IPS-15b (cell line): ENCODE measurements around the gene TPST2.
A peak's percentile ranks its signal among the peaks of the same experiment; 100 is the strongest.

Experiments used
- H3K27me3 ChIP-seq: one replicate; pipeline ENCODE4 v1.6.1; 2013; ENCODE audit warnings: low read length; ENCODE audit not compliant: control insufficient read depth, insufficient read depth
- H3K36me3 ChIP-seq: one replicate; pipeline ENCODE4 v1.6.1; 2013; ENCODE audit warnings: low read length; ENCODE audit not compliant: control insufficient read depth, insufficient read depth
- H3K4me1 ChIP-seq: one replicate; pipeline ENCODE4 v1.6.1; 2013; ENCODE audit warnings: mild to moderate bottlenecking, low read length; ENCODE audit not compliant: control insufficient read depth, insufficient read depth
- H3K4me3 ChIP-seq: one replicate; pipeline ENCODE4 v1.5.1; 2013; ENCODE audit warnings: low read depth, low read length
- H3K9ac ChIP-seq: one replicate; pipeline ENCODE4 v1.6.1; 2013; ENCODE audit warnings: low read depth, mild to moderate bottlenecking, low read length
- H3K9me3 ChIP-seq: one replicate; pipeline ENCODE4 v1.6.1; 2013; ENCODE audit warnings: mild to moderate bottlenecking, low read length; ENCODE audit not compliant: control insufficient read depth, insufficient read depth

Gene TPST2

DNA sequence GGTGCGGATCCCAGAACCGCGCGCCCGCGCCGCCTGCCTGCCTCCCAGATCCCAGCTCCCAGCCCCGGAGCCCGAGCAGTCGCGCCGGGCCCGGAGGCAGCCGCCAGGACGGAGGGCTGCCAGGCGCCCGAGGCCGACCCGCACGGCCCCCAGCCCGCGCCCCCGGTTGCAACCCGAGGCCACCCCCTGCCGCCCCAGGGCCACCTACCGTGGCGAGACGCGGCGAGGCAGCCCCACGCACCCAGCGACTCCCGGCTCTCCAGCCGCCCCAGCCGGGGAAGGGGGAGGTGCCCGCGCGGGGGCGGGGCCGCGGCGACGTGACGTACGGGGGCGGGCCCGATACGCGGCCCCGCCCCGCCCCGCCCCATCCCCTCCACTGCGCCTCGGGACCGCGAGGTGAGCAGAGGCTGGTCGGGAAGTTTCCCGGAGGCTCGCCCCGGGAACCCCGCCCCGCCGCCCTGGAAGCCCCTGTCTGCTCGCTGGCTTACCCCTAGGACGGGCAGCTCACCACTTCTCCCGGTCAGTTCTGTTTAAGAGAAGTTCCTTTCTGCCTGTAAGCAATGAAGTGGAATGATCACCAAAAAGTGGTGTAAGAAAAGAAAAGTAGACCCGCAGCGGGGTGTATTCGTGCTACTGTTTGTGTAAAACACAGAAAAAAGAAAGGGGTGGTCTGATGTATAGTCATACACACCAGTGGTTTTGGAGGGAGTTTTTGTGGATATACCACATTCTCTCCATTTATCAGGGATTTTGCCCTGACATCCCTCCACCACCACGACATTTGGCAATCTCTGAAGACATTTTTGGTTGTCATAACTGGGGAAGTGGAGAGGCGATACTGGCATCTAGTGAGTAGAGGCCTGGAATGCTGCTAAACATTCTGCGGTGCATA, at the start of gene TPST2:
Gene TPST2 (minus strand): TSS at position 288 of the 892 bp plus-strand sequence. CDS start 48,502 bp downstream, outside the sequence.
- H3K9me3 ChIP-seq = no peaks in the 10 kb centered on the region
- H3K4me1 ChIP-seq = peaks cover 6% of the 10 kb centered on the region
- peaks cover 11% of the 10 kb centered on the region for H3K36me3 ChIP-seq
- peak within 1 kb of the TSS; percentile 85 for H3K9ac ChIP-seq
- no peaks in the 10 kb centered on the region for H3K27me3 ChIP-seq
- H3K4me3 ChIP-seq = peak within 1 kb of the TSS; percentile 92

DNA sequence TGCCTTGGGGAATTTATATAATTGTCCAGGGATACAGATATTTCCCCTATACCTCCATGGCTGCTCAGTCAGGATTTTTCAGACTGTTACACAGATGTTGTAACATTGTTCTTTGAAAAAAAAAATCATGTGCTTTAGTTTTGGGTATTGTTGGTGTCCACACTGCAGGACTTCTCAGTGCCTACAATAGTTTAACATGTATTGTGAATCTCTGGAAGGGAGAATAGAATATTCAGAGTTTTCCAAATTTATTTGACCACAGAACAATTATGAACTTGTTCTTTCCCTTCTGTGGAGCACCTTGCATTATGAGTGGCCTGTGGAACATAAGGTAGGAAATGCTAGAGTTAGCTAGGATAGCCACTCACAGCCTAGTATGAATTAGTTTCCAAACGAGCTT, 46.4 kb upstream of the TPST2 start:
- Histone ChIP-seq H3K4me1 (peaks cover 8% of the 10 kb centered on the region), H3K36me3 (no peaks in the 10 kb centered on the region), H3K9ac (no peak overlapping the region), H3K9me3 (no peaks in the 10 kb centered on the region), H3K4me3 (no peak overlapping the region), H3K27me3 (no peaks in the 10 kb centered on the region)

DNA sequence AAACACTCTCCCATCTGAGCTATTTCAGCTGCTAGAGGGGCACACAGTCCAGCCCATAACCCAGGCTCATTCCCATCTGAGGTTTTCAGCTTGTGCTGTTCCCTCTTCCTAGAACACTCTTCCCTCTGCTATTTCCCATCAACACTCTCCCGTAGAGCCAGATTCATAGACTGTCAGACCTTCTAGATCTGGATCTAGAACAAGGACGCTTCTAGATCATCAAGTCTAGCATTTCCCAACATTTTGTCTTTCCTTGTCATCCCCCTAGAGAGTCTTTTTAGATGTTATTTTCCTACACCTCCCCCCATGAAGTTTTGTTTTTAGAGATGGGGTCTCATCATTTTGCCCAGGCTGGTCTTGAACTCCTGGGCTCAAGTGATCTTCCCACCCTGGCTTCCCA, 45.2 kb upstream of the TPST2 start:
- H3K4me1 ChIP-seq = no peaks in the 10 kb centered on the region
- H3K27me3 ChIP-seq = no peaks in the 10 kb centered on the region
- H3K9me3 ChIP-seq = no peaks in the 10 kb centered on the region
- H3K9ac ChIP-seq = no peak overlapping the region
- H3K36me3 ChIP-seq = no peaks in the 10 kb centered on the region
- no peak overlapping the region for H3K4me3 ChIP-seq

DNA sequence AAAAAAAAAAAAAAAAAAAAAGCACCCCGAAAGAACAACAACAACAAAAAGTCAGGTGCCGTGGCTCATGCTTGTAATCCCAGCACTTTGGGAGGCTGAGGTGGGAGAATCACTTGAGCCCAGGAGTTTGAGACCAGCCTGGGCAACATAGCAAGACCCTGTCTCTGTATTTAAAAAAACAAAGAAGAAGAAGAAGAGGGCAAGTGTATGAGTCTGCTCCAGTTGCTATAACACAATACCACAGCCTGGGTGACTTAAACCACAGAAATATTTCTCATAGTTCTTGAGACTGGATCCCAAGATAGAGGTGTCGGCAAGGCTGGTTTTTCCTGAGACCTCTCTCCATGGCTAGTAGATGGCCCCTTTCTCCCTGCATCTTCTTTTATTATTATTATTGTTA, 44.3 kb upstream of the TPST2 start:
- Histone ChIP-seq H3K9ac (no peak overlapping the region), H3K27me3 (no peaks in the 10 kb centered on the region), H3K4me1 (no peaks in the 10 kb centered on the region), H3K4me3 (no peak overlapping the region), H3K36me3 (no peaks in the 10 kb centered on the region), H3K9me3 (no peaks in the 10 kb centered on the region)

DNA sequence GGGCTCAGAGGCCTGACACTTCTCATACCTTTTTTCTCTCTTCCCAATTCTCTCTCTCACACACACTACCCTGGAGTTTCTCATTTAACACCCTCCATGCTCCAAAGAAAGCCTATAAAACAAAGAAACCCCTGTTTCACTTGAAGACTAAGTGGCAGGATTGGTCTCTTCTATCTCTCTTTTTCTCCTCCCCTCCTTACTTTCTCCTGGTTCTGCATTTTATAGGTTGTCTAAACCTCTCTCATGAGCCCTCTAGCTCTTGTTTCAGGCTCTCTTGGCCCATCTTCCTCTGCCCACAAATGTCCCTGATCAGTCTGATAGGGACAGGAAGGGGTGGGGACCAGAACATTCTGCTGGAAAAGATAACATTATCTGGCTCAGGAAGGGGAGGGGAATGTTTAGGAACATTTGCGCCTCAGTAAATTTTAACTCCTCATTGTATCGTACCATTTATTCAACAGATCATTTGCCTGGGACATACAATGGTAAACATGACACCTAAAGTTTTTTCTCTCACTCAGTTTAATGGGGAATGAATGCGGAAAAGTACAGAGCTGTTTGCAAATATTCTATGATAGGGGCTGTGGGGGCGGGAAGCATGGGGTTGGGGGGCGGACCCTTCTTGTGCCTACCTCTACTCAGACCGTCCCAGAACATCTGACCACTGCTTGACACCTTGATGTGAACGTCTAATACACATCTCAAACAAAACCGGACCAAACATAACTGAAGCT, 42.7 kb upstream of the TPST2 start:
- Histone ChIP-seq H3K9ac (no peak overlapping the region), H3K4me3 (no peak overlapping the region), H3K9me3 (no peaks in the 10 kb centered on the region), H3K4me1 (no peaks in the 10 kb centered on the region), H3K27me3 (peaks cover 2% of the 10 kb centered on the region), H3K36me3 (peaks cover 2% of the 10 kb centered on the region)

DNA sequence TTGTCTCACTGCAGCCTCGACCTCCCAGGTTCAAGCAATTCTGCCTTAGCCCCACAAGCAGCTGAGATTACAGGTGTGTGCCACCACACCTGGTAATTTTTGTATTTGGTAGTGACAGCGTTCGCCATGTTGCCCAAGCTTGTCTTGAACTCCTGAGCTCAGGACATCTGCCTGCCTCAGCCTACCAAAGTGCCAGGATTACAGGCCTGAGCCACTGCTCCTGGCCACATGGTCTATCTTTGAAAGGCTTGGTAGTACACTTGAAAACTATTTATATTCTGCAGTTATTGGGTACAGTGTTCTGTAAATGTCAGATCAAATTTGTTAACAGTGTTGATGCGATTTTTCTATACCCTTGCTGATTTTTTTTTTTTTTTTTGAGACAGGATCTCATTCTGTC, 41.4 kb upstream of the TPST2 start:
- Histone ChIP-seq H3K27me3 (peaks cover 2% of the 10 kb centered on the region), H3K36me3 (peaks cover 2% of the 10 kb centered on the region), H3K4me3 (no peak overlapping the region), H3K9me3 (no peaks in the 10 kb centered on the region), H3K9ac (no peak overlapping the region), H3K4me1 (no peaks in the 10 kb centered on the region)

DNA sequence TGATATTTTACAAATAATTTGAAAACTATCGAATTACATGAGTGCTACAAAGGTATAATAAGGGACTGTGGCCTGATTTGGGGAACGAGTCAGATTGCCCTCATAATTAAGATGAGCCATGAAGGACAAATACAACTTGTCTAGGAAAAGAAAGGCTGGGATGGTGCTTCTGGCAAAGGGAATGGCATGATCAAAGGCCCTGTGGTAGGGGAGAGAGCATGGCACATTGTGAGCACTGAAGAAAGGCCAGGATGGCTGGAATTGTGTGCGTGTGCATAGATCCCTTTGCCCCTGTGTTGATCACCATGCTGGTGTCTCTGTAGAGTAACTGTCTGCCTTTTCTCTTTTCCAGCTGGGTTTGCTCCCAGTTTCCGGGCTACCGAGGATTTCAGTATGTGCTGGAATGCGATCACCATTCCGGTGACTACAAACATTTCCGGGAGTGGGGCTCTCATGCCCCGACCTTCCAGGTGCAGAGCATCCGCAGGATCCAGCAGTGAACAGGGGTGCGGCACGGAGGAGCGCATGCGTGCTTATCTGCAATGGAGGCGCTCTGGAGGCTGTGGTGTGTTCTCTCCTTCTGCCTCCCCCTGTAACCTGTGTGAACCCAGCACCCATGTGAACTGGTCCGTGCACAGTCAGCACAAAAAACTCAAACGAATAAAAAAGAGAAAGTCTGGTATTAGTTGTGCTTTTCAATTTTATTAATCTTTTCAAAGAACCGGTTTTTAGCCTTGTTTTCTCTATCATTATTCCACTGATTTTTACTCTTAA, 40.2 kb upstream of the TPST2 start:
- no peak overlapping the region for H3K4me3 ChIP-seq
- no peaks in the 10 kb centered on the region for H3K9me3 ChIP-seq
- H3K27me3 ChIP-seq = peaks cover 2% of the 10 kb centered on the region
- H3K36me3 ChIP-seq = peaks cover 2% of the 10 kb centered on the region
- no peaks in the 10 kb centered on the region for H3K4me1 ChIP-seq
- no peak overlapping the region for H3K9ac ChIP-seq

DNA sequence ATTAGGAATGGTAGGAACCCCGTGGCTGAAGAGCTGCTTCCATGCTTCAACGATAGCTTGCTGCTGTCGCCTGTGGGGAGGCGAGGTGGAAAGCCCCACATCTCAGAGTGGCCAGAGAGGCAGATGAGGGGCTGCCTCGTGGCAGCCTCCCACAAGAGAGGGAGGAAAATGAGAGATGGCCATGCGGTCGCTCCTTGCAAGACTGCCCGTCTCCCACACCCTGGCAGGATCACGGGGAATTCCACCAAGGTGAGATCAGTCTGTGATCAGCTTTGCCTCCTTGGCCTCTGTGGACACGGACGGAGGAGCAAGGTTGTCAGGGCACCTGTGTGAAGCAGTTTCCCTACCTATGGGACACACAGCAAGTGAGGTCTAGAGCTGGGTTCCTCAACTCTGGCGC, 34.9 kb upstream of the TPST2 start:
- Histone ChIP-seq H3K4me1 (no peaks in the 10 kb centered on the region), H3K36me3 (peaks cover 4% of the 10 kb centered on the region), H3K4me3 (no peak overlapping the region), H3K27me3 (peaks cover 2% of the 10 kb centered on the region), H3K9me3 (no peaks in the 10 kb centered on the region), H3K9ac (no peak overlapping the region)

DNA sequence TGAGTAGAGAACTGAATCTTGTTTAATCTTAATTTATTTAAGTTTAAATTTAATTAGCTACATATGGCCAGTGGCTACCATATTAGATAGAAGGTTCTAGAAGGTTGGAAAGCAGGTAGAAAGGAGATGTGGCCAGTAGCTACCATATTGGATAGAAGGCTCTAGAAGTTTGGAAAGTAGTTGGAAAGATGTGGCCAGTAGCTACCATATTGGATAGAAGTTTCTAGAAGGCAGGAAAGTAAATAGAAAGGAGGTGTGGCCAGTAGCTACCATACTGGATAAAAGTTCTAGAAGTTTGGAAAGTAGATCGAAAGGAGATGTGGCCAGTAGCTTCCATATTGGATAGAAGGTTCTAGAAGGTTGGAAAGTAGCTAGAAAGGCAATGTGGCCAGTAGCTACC, 34.1 kb upstream of the TPST2 start:
- H3K9me3 ChIP-seq = no peaks in the 10 kb centered on the region
- H3K4me3 ChIP-seq = no peak overlapping the region
- peaks cover 3% of the 10 kb centered on the region for H3K27me3 ChIP-seq
- H3K36me3 ChIP-seq = peaks cover 4% of the 10 kb centered on the region
- no peak overlapping the region for H3K9ac ChIP-seq
- no peaks in the 10 kb centered on the region for H3K4me1 ChIP-seq

DNA sequence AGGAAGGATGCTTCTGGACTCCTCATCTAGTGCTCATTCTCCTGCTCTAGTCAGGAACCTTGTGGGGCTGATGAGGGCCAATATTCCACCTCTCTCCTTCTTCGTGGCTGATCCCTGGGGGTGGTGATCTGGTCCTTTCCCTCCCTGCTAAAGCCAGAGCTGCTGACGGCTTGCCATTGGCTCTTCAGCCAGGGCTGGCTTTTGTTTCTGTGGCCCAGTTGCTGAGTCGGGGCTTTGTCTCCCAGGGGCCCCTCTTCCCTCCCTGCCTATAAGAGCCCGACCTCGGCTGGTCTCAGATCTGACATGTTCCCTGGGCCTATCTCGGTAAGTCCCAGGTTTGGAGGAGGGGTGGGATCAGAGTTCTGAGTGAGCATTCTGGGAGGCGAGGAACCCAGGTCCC, 31.7 kb upstream of the TPST2 start, which contains the start of gene CRYBA4:
Gene CRYBA4 (plus strand): TSS at position 301 of the 400 bp plus-strand sequence. CDS start 634 bp downstream, outside the sequence.
- H3K4me3 ChIP-seq = no peak within 1 kb of the TSS
- H3K9ac ChIP-seq = no peak within 1 kb of the TSS
- H3K36me3 ChIP-seq = peaks cover 2% of the 10 kb centered on the region
- peaks cover 2% of the 10 kb centered on the region for H3K27me3 ChIP-seq
- no peaks in the 10 kb centered on the region for H3K9me3 ChIP-seq
- H3K4me1 ChIP-seq = peaks cover 12% of the 10 kb centered on the region

DNA sequence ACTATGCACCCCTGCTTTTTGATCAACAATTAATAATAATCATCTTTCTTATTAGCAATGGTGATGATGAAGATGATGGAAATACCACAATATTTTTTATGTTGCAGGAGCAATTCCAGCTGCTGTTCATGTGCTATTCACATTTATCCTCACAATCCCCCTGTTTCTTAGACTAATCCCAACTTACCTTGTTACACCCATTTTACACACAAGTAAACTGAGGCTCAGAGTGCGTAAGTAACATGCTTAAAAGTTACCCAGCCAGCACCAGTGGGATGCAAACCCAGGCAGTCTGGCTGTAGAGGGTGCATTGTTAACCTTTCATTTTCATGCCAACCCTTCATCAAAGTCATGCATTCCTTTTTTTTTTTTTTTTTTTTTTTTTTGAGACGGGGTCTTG, 30.3 kb upstream of the TPST2 start:
- peaks cover 2% of the 10 kb centered on the region for H3K27me3 ChIP-seq
- H3K4me1 ChIP-seq = peaks cover 21% of the 10 kb centered on the region
- H3K4me3 ChIP-seq = no peak overlapping the region
- H3K9me3 ChIP-seq = no peaks in the 10 kb centered on the region
- peaks cover 2% of the 10 kb centered on the region for H3K36me3 ChIP-seq
- no peak overlapping the region for H3K9ac ChIP-seq
